BE2C (cell line): ENCODE data around the gene AK4.

ENCODE experiments used
- DNase-seq: peaks from one replicate; pipeline ENCODE4 v3.0.0-alpha.2; 2020
- H3K27me3 ChIP-seq: fragments of 250-450 bp; sonication (Bioruptor Pico); 2 replicates; pipeline ENCODE4 v1.5.1; 2020; ENCODE audit warnings: mild to moderate bottlenecking
- H3K36me3 ChIP-seq: fragments of 250-450 bp; sonication (Bioruptor Pico); 2 replicates; pipeline ENCODE4 v1.5.1; 2020; ENCODE audit warnings: mild to moderate bottlenecking
- H3K4me1 ChIP-seq: fragments of 250-450 bp; sonication (Bioruptor Pico); 2 replicates; pipeline ENCODE4 v1.5.1; 2020
- H3K4me3 ChIP-seq: 2 replicates; pipeline ENCODE4 v1.5.1; 2011; ENCODE audit warnings: low read depth, low read length
- H3K9me3 ChIP-seq: fragments of 250-450 bp; sonication (Bioruptor Pico); 2 replicates; pipeline ENCODE4 v1.5.1; 2020
- TF ChIP-seq, protein P1 (sequence below): IDR thresholded peaks from 2 replicates; pipeline ENCODE4 v1.5.1; 2012; ENCODE audit warnings: mild to moderate bottlenecking, low read depth, low read length

Gene AK4

DNA sequence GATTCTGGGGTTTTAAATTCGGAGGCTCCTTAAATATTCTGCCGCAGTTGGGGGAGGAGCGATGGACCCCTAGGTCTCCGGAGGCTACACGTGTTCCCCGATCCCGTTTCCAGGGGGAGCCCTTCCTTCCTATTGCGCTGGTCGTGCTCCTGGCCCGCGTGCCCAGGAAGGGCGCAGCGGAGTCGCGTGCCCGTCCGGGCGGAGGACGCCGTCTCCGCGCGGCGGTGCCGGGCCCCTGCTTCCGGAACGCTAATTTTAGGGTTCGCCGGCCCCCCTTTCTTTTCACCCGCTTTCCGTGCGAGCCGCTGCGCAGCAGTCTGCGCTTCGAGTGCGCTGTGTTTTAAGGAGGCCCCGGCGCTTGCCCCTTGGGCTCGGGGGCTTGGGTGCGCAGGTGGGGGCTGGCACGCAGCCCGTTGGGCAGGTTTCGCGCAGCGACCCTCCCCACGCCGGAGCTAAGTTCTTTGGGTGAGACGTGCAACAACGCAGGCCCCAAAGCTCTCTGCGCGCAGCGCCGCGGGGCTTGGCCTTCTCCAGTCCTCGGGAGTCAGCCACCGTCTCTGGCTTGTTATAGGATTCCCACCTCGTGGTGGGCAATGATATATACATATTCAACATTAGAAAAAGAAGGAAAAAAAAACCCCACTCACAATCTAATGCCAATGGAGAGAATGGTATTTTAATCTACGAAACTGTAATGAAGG, 117.8 kb downstream of the AK4 start:
- Histone ChIP-seq H3K9me3 (no peaks in the 10 kb centered on the region), H3K4me3 (peak overlapping the region; percentile 74), H3K36me3 (no peaks in the 10 kb centered on the region), H3K27me3 (no peaks in the 10 kb centered on the region), H3K4me1 (no peaks in the 10 kb centered on the region)
- TF ChIP-seq, protein P1, sequence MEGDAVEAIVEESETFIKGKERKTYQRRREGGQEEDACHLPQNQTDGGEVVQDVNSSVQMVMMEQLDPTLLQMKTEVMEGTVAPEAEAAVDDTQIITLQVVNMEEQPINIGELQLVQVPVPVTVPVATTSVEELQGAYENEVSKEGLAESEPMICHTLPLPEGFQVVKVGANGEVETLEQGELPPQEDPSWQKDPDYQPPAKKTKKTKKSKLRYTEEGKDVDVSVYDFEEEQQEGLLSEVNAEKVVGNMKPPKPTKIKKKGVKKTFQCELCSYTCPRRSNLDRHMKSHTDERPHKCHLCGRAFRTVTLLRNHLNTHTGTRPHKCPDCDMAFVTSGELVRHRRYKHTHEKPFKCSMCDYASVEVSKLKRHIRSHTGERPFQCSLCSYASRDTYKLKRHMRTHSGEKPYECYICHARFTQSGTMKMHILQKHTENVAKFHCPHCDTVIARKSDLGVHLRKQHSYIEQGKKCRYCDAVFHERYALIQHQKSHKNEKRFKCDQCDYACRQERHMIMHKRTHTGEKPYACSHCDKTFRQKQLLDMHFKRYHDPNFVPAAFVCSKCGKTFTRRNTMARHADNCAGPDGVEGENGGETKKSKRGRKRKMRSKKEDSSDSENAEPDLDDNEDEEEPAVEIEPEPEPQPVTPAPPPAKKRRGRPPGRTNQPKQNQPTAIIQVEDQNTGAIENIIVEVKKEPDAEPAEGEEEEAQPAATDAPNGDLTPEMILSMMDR: peak; percentile 41
- DNase-seq: peak; percentile 72

DNA sequence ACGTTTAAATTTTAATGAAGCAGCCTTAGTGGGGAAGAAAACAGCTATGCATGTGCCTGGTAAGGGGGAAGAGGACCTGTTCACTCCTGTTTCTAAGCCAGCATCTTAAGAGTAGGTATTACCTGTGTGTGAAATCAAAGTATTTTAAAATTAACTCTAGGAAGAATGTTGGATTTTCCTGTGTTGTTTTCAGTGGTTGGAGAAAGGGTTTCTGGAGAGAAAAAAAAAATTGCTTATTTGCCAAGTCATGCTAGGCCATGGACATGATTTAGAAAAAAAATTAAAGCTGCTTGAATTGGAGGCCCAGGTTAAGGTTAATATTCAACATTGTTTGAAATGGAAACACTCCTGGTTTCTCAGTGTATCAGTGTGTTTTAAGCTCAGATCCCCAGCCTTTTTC, 118.5 kb downstream of the AK4 start:
- TF ChIP-seq, protein P1: no peak
- Histone ChIP-seq H3K27me3 (no peaks in the 10 kb centered on the region), H3K4me3 (peak overlapping the region; percentile 74), H3K9me3 (no peaks in the 10 kb centered on the region), H3K36me3 (no peaks in the 10 kb centered on the region), H3K4me1 (no peaks in the 10 kb centered on the region)
- DNase-seq: no peak

DNA sequence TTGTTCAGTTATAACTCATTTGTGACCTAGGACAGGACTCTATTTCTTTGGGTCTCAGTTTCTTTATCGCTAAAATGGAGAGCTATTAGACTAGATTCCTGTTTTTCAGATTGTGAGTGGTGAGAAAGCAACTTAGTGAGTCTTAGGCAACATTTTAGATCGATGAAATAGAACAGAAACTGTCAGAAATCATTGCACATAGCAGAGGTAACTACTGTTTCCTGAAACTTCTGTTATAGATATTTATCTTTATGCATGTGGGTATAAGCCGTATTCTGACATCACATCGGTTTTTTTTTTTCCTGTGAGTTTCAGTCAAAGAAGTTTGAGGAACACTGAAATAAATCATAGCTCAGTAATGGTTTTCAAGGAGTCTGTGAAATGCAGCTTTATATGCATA, 119.3 kb downstream of the AK4 start:
- DNase-seq: no peak
- Histone ChIP-seq H3K36me3 (no peaks in the 10 kb centered on the region), H3K27me3 (no peaks in the 10 kb centered on the region), H3K4me3 (no peak overlapping the region), H3K4me1 (no peaks in the 10 kb centered on the region), H3K9me3 (no peaks in the 10 kb centered on the region)
- TF ChIP-seq, protein P1: no peak

DNA sequence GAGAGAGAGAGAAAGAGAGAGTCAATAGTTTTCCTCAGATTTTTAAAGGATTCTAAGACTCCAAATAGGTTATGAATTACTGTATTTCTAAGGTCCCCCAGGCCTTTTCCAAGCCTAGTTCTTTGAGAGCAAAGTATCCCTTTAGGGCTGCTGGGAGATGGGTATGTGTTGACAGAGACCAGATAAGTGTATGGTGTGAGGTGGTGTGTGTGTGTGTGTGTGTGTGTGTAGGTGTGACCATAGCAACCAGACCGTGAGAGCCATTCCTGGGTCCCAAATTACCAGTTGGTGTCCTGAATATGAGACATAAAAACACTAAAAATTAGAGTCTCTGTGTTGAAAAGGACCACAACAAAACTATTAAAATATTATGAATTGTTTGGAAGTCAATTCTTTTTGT, 119.7 kb downstream of the AK4 start:
- no peak for DNase-seq
- TF ChIP-seq, protein P1: no peak
- Histone ChIP-seq H3K27me3 (no peaks in the 10 kb centered on the region), H3K4me3 (no peak overlapping the region), H3K36me3 (no peaks in the 10 kb centered on the region), H3K9me3 (no peaks in the 10 kb centered on the region), H3K4me1 (no peaks in the 10 kb centered on the region)

DNA sequence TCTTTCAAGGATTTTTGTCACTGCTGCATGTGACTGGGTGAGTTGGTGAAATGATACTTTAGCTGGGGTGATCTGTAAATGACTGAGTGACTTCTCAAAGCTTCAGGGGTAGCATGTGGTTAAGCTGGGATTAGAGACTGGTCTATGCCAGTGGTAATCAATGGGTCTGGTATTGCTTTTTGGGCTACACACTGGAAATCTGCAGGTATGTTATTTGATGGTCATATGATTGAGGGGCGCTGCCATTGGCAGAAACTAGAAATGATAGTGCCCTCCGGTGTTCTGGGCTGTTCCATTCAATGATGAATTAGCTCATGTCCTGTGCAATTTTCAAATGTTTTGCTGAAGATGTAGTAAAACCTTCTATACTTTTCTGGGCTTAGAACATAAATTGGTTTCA, 121.6 kb downstream of the AK4 start:
- H3K4me3 ChIP-seq: no peak overlapping the region
- no peak for DNase-seq
- no peaks in the 10 kb centered on the region for H3K9me3 ChIP-seq
- no peaks in the 10 kb centered on the region for H3K27me3 ChIP-seq
- H3K4me1 ChIP-seq: no peaks in the 10 kb centered on the region
- TF ChIP-seq, protein P1: no peak
- H3K36me3 ChIP-seq: no peaks in the 10 kb centered on the region

DNA sequence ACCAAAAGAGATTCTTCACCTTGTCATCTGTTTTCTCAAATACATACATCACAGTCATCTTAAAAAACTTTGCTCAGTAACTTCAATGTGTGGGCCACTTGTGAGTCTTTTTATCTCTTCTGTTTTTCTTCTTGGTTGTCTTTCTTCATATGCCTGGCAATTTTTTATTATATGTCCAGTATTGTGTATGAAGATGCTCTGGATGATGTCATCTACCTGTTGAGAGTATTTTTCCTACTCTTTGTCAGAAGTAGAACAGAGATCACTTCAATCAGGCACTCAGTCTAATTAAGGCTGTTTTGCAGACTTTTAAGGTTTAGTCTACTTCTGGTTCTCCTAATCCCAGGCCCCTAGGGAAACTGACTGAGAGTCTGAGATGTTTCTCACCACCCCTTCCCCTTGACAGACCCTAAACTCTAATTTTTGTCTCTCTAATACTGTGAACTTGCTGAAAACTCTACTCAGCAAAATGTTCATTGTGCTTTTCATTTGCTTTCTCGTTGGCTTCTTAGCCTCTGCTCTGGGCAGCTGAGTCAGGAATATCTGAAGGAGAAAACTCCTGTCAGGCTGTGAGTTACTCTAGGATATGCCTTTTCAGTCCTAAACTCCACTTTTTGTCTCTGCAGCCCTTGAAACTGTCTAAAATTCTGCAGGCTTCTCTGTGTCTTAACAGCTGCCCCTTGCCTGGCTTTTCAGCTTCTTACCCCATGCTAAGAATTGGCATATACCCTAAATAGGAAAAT, 128.4 kb downstream of the AK4 start:
- TF ChIP-seq, protein P1: no peak
- no peak for DNase-seq
- no peak overlapping the region for H3K4me3 ChIP-seq
- peaks cover 7% of the 10 kb centered on the region for H3K4me1 ChIP-seq
- no peaks in the 10 kb centered on the region for H3K36me3 ChIP-seq
- H3K27me3 ChIP-seq: no peaks in the 10 kb centered on the region
- H3K9me3 ChIP-seq: no peaks in the 10 kb centered on the region
